ENCODE data around the gene RHBDD3.

Gene RHBDD3

GRCh38 chr22:29267858-29268510, at the start of gene RHBDD3, which contains the start of gene EWSR1:
TSS of gene RHBDD3 (minus strand) at chr22:29267981. CDS start at chr22:29265626, 2,355 bp downstream.
TSS of gene EWSR1 (plus strand) at chr22:29268268. CDS start at chr22:29268337, 69 bp downstream.
- peak; percentile 97 for DNase-seq

GRCh38 chr22:29316141-29316828, 48.5 kb upstream of the RHBDD3 start:
- no peak for DNase-seq

GRCh38 chr22:29315286-29316140, 47.7 kb upstream of the RHBDD3 start, which contains the start of gene RASL10A:
TSS of gene RASL10A (minus strand) at chr22:29315697. CDS start at chr22:29315246, 451 bp downstream.
- no peak for DNase-seq

GRCh38 chr22:29314537-29315285, 46.9 kb upstream of the RHBDD3 start:
- no peak for DNase-seq

- no peak for DNase-seq
These were observed 46.0 kb upstream of the RHBDD3 start for GRCh38 chr22:29313576-29314466.

GRCh38 chr22:29313126-29313575, 45.4 kb upstream of the RHBDD3 start:
- peak; percentile 56 for DNase-seq

GRCh38 chr22:29312218-29313125, 44.7 kb upstream of the RHBDD3 start:
- DNase-seq: no peak

GRCh38 chr22:29311464-29312217, 43.9 kb upstream of the RHBDD3 start:
- DNase-seq: no peak

GRCh38 chr22:29310863-29311339, 43.1 kb upstream of the RHBDD3 start:
- peak; percentile 70 for DNase-seq

GRCh38 chr22:29310065-29310862, 42.5 kb upstream of the RHBDD3 start:
- DNase-seq: no peak

- DNase-seq: no peak
These were observed 41.7 kb upstream of the RHBDD3 start for GRCh38 chr22:29309332-29310064.

- DNase-seq: peak; percentile 59
These were observed 41.0 kb upstream of the RHBDD3 start for GRCh38 chr22:29308791-29309262.

GRCh38 chr22:29308148-29308790, 40.5 kb upstream of the RHBDD3 start:
- no peak for DNase-seq

- DNase-seq: no peak
These were observed 39.9 kb upstream of the RHBDD3 start for GRCh38 chr22:29307596-29308147.

GRCh38 chr22:29306835-29307595, 39.2 kb upstream of the RHBDD3 start:
- DNase-seq: peak; percentile 31
